PFSK-1 (cell line): ENCODE data around the gene HNF4A.

Experiments used
- FOXP2 ChIP-seq: optimal IDR thresholded peaks from 2 replicates; pipeline ENCODE3; 2011; ENCODE audit warnings: borderline replicate concordance, control low read depth, inconsistent platforms; ENCODE audit not compliant: insufficient read depth; ENCODE audit errors: extremely low read length, extremely low read depth
- POLR2AphosphoS5 ChIP-seq: IDR thresholded peaks from 2 replicates; pipeline ENCODE4 v1.6.1; 2012; ENCODE audit warnings: low read depth, mild to moderate bottlenecking, control low read depth, low read length, moderate library complexity
- SIN3A ChIP-seq: IDR thresholded peaks from 2 replicates; pipeline ENCODE4 v1.6.1; 2012; ENCODE audit warnings: mild to moderate bottlenecking, low read length, moderate library complexity, borderline replicate concordance; ENCODE audit not compliant: insufficient read depth
- TAF1 ChIP-seq: IDR thresholded peaks from 2 replicates; pipeline ENCODE4 v1.6.1; 2012; ENCODE audit warnings: low read length, control low read depth, borderline replicate concordance; ENCODE audit not compliant: insufficient read depth
- TF ChIP-seq, protein P1 (sequence below), 2 experiments: IDR thresholded peaks; 2 replicates each; pipeline versions ENCODE4 v1.6.1 to v1.8.0; 2011 to 2012; ENCODE audit warnings: low read depth in 2 of 2, low read length in 2 of 2, control low read depth in 1 of 2, inconsistent platforms in 1 of 2, mild to moderate bottlenecking in 1 of 2, moderate library complexity in 1 of 2; ENCODE audit not compliant: insufficient read depth in 1 of 2

Gene HNF4A

DNA sequence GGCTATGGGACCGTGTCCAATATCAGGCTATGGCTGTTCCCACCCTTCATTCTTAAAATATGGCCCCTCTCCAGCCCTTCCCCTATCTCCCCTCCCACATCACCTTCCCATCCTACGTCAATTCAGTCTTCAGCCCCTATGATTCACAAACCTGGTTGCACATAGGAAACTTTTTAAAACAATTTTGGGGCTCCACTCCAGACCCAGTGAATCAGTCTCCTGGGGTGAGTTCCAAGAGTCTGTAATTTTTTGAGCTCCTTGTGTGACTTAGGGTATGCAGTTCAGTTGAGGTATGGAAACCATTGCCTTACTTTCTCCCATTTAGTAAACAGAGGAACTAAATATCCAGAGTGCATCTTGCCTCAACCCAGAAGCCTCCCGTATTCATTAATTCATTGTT lies 5.5 kb downstream of the HNF4A start:
- TF ChIP-seq SIN3A (no peak), POLR2AphosphoS5 (no peak), FOXP2 (no peak), TAF1 (no peak)
- TF ChIP-seq, protein P1, sequence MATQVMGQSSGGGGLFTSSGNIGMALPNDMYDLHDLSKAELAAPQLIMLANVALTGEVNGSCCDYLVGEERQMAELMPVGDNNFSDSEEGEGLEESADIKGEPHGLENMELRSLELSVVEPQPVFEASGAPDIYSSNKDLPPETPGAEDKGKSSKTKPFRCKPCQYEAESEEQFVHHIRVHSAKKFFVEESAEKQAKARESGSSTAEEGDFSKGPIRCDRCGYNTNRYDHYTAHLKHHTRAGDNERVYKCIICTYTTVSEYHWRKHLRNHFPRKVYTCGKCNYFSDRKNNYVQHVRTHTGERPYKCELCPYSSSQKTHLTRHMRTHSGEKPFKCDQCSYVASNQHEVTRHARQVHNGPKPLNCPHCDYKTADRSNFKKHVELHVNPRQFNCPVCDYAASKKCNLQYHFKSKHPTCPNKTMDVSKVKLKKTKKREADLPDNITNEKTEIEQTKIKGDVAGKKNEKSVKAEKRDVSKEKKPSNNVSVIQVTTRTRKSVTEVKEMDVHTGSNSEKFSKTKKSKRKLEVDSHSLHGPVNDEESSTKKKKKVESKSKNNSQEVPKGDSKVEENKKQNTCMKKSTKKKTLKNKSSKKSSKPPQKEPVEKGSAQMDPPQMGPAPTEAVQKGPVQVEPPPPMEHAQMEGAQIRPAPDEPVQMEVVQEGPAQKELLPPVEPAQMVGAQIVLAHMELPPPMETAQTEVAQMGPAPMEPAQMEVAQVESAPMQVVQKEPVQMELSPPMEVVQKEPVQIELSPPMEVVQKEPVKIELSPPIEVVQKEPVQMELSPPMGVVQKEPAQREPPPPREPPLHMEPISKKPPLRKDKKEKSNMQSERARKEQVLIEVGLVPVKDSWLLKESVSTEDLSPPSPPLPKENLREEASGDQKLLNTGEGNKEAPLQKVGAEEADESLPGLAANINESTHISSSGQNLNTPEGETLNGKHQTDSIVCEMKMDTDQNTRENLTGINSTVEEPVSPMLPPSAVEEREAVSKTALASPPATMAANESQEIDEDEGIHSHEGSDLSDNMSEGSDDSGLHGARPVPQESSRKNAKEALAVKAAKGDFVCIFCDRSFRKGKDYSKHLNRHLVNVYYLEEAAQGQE (IDR thresholded peaks at IDR 0.05; ENCODE audit: insufficient read depth in 1 of 2, low read depth in 2 of 2, low read length in 2 of 2) = no peak

DNA sequence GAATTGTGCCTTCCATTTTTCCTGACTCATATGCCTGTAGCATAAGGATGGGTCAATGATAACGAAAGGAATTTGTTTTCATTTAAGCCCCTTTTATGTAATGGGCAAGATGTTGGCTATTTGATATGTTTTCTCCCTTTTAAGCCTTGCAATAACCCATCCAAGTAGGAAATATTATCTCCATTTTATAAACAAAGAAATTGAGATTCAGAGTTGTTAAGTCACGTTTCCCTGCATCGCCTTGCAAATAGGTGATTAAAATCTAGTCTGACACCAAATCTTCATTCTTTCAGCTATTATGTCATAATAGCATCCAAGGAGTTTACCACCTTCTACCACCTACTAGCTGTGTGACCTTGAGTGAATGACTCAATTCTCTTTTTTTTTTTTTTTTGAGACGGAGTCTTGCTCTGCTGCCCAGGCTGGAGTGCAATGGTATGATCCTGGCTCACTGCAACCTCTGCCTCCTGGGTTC lies 7.0 kb downstream of the HNF4A start:
- TF ChIP-seq FOXP2 (no peak), TAF1 (no peak), POLR2AphosphoS5 (no peak), SIN3A (no peak)
- TF ChIP-seq, protein P1 (IDR thresholded peaks at IDR 0.05; ENCODE audit: insufficient read depth in 1 of 2, low read depth in 2 of 2, low read length in 2 of 2) = no peak

GRCh38 chr20:44364068-44364467 lies 8.6 kb downstream of the HNF4A start:
- no peak for TF ChIP-seq POLR2AphosphoS5
- no peak for TF ChIP-seq TAF1
- TF ChIP-seq SIN3A = no peak
- TF ChIP-seq FOXP2 = no peak
- TF ChIP-seq, protein P1 (IDR thresholded peaks at IDR 0.05; ENCODE audit: insufficient read depth in 1 of 2, low read depth in 2 of 2, low read length in 2 of 2) = no peak

DNA sequence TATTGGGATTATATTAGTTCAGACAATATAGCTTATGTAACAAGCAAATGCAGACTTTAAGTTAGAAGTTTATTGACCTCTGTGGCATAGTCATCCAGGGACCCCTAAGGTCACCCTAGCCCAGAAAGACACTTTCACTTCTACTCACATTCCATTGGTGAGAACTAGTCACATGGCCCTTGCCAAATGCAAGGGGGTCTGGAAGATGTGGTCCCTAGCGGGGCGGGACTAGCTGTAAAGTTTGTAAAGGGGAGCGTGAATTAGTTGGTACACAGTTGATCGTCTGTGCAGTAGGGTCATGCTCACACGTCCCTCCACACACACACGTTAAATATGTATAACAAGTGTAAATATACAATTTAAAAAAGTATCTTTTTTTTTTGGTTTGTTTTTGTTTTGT lies 9.3 kb downstream of the HNF4A start:
- TF ChIP-seq TAF1 (no peak), POLR2AphosphoS5 (no peak), SIN3A (no peak), FOXP2 (no peak)
- TF ChIP-seq, protein P1 (IDR thresholded peaks at IDR 0.05; ENCODE audit: insufficient read depth in 1 of 2, low read depth in 2 of 2, low read length in 2 of 2) = no peak

- no peak for TF ChIP-seq TAF1
- no peak for TF ChIP-seq FOXP2
- TF ChIP-seq, protein P1 (IDR thresholded peaks at IDR 0.05; ENCODE audit: insufficient read depth in 1 of 2, low read depth in 2 of 2, low read length in 2 of 2) = no peak
- no peak for TF ChIP-seq SIN3A
- no peak for TF ChIP-seq POLR2AphosphoS5
These were observed 12.2 kb downstream of the HNF4A start for GRCh38 chr20:44367746-44368145.
